SU-DHL-6 (cell line): ENCODE measurements around the gene EFEMP1.

ENCODE experiments used
- EZH2phosphoT487 ChIP-seq: fragments of 200-600 bp; sonication (generic), shearing (Covaris generic); conservative IDR thresholded peaks from 2 replicates; pipeline ENCODE4 v1.6.1; 2018; ENCODE audit warnings: mild to moderate bottlenecking, antibody characterized with exemption, low read length, moderate library complexity, mixed read lengths
- TF ChIP-seq, protein P1 (sequence below): fragments of 200-600 bp; sonication (generic); IDR thresholded peaks from one replicate; pipeline ENCODE4 v1.5.1; 2017; ENCODE audit warnings: antibody characterized with exemption, mild to moderate bottlenecking, low read length, moderate library complexity; ENCODE audit not compliant: insufficient read depth, poor library complexity, severe bottlenecking

DNA sequence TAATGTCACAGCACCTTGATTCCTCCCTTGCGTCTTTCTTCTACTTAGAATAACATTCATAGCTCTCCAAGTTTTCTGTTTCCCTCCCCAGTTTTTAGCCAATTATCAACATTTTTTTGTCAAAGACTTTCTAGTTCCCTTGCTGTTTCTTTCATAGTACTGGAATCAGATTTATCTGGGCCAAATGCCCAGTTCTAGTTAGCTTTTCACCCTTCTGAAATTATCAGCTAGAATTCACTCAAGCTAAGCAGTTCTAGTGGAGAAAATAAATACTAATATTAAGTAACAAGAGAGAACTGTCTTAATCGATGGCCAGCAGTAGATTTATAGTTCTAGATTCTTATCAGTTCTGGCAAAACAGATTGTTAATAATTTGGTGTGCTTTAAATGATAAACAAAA, 36.2 kb downstream of the EFEMP1 start:
- TF ChIP-seq, protein P1, sequence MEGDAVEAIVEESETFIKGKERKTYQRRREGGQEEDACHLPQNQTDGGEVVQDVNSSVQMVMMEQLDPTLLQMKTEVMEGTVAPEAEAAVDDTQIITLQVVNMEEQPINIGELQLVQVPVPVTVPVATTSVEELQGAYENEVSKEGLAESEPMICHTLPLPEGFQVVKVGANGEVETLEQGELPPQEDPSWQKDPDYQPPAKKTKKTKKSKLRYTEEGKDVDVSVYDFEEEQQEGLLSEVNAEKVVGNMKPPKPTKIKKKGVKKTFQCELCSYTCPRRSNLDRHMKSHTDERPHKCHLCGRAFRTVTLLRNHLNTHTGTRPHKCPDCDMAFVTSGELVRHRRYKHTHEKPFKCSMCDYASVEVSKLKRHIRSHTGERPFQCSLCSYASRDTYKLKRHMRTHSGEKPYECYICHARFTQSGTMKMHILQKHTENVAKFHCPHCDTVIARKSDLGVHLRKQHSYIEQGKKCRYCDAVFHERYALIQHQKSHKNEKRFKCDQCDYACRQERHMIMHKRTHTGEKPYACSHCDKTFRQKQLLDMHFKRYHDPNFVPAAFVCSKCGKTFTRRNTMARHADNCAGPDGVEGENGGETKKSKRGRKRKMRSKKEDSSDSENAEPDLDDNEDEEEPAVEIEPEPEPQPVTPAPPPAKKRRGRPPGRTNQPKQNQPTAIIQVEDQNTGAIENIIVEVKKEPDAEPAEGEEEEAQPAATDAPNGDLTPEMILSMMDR: no peak
- no peak for TF ChIP-seq EZH2phosphoT487
